C4-2B (cell line): ENCODE data around the gene SLC25A39.

Experiments used
- CTCF ChIP-seq: fragments of 450-650 bp; conservative IDR thresholded peaks from 2 replicates; pipeline ENCODE4 v1.5.1; 2017; ENCODE audit warnings: mild to moderate bottlenecking
- ZFX ChIP-seq: fragments of 450-650 bp; IDR thresholded peaks from 2 replicates; pipeline ENCODE4 v1.6.1; 2017

- TF ChIP-seq CTCF (no peak), ZFX (no peak)
Observed at GRCh38 chr17:44358066-44358465, 33.4 kb upstream of the SLC25A39 start.
